HL-60 (cell line): ENCODE measurements around the gene RNASE13.

Experiments used
- DNase-seq, 2 experiments: peaks; one replicate each; pipeline ENCODE4 v3.0.0-alpha.2; 2010 to 2020; ENCODE audit warnings: low read depth in 1 of 2, low spot score in 1 of 2
- H3K27ac ChIP-seq: fragments of 250-450 bp; sonication (Bioruptor Pico); replicated peaks from 2 replicates; pipeline ENCODE4 v1.5.1; 2020; ENCODE audit warnings: mild to moderate bottlenecking, moderate library complexity
- H3K27me3 ChIP-seq: fragments of 250-450 bp; sonication (Bioruptor Pico); 2 replicates; pipeline ENCODE4 v1.5.1; 2021; ENCODE audit warnings: mild to moderate bottlenecking, moderate library complexity; ENCODE audit not compliant: insufficient read depth, poor library complexity, severe bottlenecking
- H3K4me3 ChIP-seq: replicated peaks from 2 replicates; pipeline ENCODE4 v1.5.1; 2011; ENCODE audit warnings: mild to moderate bottlenecking, control low read depth, low read length; ENCODE audit not compliant: insufficient read depth
- GABPA ChIP-seq: IDR thresholded peaks from 2 replicates; pipeline ENCODE4 v1.6.1; 2012; ENCODE audit warnings: low read depth
- POLR2AphosphoS5 ChIP-seq: IDR thresholded peaks from 2 replicates; pipeline ENCODE4 v1.6.1; 2012; ENCODE audit warnings: low read depth
- SPI1 ChIP-seq: IDR thresholded peaks from 2 replicates; pipeline ENCODE4 v1.6.1; 2012; ENCODE audit warnings: low read depth, mild to moderate bottlenecking, borderline replicate concordance
- TF ChIP-seq, protein P1 (sequence below): IDR thresholded peaks from 2 replicates; pipeline ENCODE4 v1.6.1; 2012; ENCODE audit warnings: low read depth; ENCODE audit not compliant: insufficient replicate concordance
- TF ChIP-seq, protein P2 (sequence below): IDR thresholded peaks from one replicate; pipeline ENCODE4 v1.5.1; 2011; ENCODE audit warnings: low read length, control low read depth, inconsistent platforms; ENCODE audit not compliant: insufficient read depth

The RNASE13 gene

DNA sequence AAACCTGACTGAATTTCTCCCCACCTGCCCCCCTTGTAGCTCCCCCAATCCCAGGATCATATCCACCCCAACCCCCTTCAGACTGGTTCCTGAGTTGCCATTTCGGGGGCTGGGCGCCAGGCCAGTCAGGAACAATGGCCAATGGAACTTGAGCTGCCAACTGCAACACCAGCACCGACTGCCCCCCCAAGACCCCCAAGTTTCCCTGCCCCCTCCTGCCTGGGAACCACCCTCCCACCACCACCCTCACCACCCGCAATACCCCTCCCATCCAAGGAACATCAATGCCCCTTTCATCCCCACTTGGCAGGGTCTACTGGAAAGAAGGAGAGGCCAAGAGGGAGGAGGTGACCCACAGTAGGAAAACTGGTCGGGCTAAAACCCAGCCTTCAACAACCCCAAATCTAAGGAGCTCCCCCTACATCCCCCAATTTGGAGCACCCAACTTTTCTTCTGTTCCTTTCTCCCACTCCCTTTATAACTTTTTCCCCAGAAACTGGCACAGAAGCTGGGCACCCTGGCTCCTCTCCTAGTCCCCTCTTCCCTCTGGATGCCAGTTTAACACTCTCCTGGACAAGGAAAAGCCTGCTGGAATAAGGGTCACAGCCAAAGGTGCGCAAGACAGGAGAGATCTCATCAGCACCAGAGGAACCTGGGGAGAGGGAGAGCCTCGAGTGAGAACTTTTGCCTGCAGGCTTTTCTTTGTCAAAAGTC lies 8.2 kb downstream of the RNASE13 start:
- H3K4me3 ChIP-seq = no peak overlapping the region
- peaks cover 19% of the 10 kb centered on the region for H3K27me3 ChIP-seq
- DNase-seq = no peak
- no peak overlapping the region for H3K27ac ChIP-seq
- TF ChIP-seq SPI1 (no peak), POLR2AphosphoS5 (no peak)
- TF ChIP-seq, protein P1, sequence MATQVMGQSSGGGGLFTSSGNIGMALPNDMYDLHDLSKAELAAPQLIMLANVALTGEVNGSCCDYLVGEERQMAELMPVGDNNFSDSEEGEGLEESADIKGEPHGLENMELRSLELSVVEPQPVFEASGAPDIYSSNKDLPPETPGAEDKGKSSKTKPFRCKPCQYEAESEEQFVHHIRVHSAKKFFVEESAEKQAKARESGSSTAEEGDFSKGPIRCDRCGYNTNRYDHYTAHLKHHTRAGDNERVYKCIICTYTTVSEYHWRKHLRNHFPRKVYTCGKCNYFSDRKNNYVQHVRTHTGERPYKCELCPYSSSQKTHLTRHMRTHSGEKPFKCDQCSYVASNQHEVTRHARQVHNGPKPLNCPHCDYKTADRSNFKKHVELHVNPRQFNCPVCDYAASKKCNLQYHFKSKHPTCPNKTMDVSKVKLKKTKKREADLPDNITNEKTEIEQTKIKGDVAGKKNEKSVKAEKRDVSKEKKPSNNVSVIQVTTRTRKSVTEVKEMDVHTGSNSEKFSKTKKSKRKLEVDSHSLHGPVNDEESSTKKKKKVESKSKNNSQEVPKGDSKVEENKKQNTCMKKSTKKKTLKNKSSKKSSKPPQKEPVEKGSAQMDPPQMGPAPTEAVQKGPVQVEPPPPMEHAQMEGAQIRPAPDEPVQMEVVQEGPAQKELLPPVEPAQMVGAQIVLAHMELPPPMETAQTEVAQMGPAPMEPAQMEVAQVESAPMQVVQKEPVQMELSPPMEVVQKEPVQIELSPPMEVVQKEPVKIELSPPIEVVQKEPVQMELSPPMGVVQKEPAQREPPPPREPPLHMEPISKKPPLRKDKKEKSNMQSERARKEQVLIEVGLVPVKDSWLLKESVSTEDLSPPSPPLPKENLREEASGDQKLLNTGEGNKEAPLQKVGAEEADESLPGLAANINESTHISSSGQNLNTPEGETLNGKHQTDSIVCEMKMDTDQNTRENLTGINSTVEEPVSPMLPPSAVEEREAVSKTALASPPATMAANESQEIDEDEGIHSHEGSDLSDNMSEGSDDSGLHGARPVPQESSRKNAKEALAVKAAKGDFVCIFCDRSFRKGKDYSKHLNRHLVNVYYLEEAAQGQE = no peak
- TF ChIP-seq, protein P2, sequence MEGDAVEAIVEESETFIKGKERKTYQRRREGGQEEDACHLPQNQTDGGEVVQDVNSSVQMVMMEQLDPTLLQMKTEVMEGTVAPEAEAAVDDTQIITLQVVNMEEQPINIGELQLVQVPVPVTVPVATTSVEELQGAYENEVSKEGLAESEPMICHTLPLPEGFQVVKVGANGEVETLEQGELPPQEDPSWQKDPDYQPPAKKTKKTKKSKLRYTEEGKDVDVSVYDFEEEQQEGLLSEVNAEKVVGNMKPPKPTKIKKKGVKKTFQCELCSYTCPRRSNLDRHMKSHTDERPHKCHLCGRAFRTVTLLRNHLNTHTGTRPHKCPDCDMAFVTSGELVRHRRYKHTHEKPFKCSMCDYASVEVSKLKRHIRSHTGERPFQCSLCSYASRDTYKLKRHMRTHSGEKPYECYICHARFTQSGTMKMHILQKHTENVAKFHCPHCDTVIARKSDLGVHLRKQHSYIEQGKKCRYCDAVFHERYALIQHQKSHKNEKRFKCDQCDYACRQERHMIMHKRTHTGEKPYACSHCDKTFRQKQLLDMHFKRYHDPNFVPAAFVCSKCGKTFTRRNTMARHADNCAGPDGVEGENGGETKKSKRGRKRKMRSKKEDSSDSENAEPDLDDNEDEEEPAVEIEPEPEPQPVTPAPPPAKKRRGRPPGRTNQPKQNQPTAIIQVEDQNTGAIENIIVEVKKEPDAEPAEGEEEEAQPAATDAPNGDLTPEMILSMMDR = no peak

DNA sequence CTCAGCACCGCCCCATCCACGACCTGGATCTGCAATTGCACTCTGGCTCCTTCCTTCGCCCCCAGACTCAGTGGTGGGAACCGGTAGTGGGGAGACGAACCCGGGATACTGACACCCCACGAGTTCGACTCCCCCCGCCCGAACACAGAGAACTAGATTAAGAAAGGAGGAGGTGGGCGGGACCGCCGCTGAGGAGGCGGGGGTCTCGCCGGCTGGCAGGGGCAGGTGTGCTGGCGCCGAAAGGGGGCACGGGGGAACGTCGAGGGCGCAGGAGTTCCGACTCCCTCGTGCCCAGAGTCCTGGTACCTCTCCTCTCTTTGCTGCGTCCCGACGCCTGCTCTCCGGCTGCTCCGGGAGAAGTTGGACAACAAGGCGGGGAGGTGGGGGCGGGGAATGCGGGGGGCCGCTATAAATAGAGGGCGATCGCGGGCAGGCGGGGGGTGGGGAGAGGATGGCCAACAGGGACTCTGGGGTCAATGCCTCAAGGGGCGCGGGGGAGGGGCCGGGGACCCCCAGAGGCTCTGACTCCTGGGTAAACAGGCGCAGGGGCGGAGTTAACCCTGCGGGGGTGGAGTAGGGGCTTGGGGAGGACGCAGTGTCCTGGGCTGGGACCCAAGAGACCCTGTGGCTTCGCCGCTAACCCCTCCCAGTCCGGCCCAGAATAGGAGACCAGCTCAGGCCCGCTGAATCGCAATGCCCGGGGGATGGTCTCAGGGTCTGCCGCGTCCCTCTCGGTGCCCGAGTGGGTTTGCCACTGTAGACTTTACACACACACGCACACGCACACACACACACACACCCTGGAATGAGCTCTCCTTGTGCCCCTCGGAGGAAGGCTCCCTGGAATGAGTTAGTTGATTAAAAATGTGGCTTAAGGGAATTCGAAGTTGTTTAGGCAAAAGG lies 9.0 kb downstream of the RNASE13 start:
- DNase-seq = no peak
- H3K4me3 ChIP-seq = peak overlapping the region; percentile 53
- peaks cover 19% of the 10 kb centered on the region for H3K27me3 ChIP-seq
- TF ChIP-seq, protein P1 = no peak
- TF ChIP-seq, protein P2 = no peak
- no peak for TF ChIP-seq POLR2AphosphoS5
- no peak for TF ChIP-seq SPI1
- TF ChIP-seq GABPA = no peak
- no peak overlapping the region for H3K27ac ChIP-seq

DNA sequence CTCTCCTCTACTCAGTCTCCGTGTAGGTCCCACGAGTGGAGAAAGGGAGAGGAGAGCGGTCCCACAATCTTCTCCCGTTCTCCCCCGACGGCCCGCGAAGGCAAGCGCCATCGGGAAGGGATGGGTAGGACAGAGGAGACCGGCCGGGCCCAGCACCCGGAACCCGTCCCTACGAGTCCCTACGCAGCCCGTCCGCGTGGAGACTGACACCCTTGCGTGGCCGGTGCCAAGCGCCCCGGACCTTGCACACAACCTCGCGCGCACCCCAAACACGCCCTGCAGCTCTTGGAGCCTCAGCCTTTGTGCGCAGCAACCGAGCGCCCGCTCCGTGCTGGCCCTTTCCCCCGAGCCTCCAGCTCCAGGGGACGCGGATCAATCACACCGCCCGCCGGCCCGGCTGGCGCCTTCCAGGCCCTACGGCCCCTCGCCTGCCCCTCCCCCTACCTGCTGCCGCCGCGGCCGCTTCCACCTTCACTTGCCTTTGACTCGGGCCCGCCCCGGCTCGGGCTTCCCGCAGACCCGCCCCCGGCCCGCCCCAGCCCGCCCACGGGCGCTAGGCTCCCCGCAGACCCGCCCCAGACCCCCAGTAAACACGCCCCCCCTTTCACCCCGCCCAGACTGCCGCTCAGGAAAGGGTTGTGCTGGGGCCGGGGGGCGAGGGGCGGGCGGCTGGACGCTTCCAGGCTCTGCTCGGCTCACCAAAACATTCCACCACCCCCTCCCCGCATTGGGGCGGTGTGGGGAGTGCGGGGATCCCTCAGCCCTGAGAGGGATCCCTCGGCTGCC lies 9.8 kb downstream of the RNASE13 start, which contains the start of gene NDRG2:
Gene NDRG2 (minus strand): TSS at position 477 of the 786 bp plus-strand sequence. CDS start 1,746 bp downstream, outside the sequence.
- no peak within 1 kb of the TSS for H3K27ac ChIP-seq

More for the DNA sequence above, 9.8 kb downstream of the RNASE13 start, which contains the start of gene NDRG2:
- Histone ChIP-seq H3K27me3 (peaks cover 19% of the 10 kb centered on the region), H3K4me3 (peak within 1 kb of the TSS; percentile 53)
- TF ChIP-seq, protein P1 = no peak
- TF ChIP-seq, protein P2 = no peak
- TF ChIP-seq POLR2AphosphoS5 = no peak
- no peak for TF ChIP-seq SPI1
- TF ChIP-seq GABPA = no peak
- DNase-seq = peak in 1 of 2 experiments; percentile 47
